Measurements from ENCODE around the gene PLEKHA5.

The PLEKHA5 gene

DNA sequence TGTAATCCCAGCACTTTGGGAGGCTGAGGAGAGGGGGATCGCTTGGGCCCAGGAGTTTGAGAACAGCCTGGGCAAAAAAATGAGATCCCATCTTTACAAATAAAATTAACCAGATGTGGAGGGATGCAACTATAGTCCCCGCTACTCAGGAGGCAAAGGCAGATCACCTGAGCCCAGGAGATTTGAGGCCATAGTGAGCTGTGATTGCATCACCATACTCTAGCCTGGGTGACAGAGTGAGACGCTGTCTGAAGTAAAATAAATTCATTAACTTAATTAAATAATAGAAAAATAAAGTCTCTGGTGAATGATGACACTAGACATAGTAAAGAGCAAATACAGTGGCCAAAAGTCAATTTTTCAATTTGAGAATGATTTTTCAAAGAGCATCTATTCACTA, 16.1 kb upstream of the PLEKHA5 start:
- Histone ChIP-seq H3K36me3 (ENCODE audit: control insufficient read depth, low read length) (no peaks in the 10 kb centered on the region), H4K20me1 (ENCODE audit: control insufficient read depth, insufficient read depth, low read depth, low read length) (no peaks in the 10 kb centered on the region), H3F3A (ENCODE audit: control insufficient read depth, insufficient read depth) (no peaks in the 10 kb centered on the region), H3K4me2 (ENCODE audit: low read length) (no peak overlapping the region), H3K4me1 (ENCODE audit: control insufficient read depth, low read length) (no peaks in the 10 kb centered on the region), H3K9me3 (ENCODE audit: control insufficient read depth, insufficient read depth, low read length) (no peaks in the 10 kb centered on the region), H3K27me3 (ENCODE audit: control insufficient read depth, low read length) (no peaks in the 10 kb centered on the region), H3K4me3 (ENCODE audit: low read length) (no peak overlapping the region), H3K27ac (ENCODE audit: low read depth, low read length) (no peak overlapping the region), H3K79me2 (ENCODE audit: control insufficient read depth, low read length) (no peaks in the 10 kb centered on the region), H3K9me2 (replicated peaks; ENCODE audit: control insufficient read depth, low read length) (no peaks in the 10 kb centered on the region)
- TF ChIP-seq, protein P1, sequence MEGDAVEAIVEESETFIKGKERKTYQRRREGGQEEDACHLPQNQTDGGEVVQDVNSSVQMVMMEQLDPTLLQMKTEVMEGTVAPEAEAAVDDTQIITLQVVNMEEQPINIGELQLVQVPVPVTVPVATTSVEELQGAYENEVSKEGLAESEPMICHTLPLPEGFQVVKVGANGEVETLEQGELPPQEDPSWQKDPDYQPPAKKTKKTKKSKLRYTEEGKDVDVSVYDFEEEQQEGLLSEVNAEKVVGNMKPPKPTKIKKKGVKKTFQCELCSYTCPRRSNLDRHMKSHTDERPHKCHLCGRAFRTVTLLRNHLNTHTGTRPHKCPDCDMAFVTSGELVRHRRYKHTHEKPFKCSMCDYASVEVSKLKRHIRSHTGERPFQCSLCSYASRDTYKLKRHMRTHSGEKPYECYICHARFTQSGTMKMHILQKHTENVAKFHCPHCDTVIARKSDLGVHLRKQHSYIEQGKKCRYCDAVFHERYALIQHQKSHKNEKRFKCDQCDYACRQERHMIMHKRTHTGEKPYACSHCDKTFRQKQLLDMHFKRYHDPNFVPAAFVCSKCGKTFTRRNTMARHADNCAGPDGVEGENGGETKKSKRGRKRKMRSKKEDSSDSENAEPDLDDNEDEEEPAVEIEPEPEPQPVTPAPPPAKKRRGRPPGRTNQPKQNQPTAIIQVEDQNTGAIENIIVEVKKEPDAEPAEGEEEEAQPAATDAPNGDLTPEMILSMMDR (IDR thresholded peaks at IDR 0.05; ENCODE audit: low read depth, low read length, poor library complexity, severe bottlenecking) = no peak
- no peak for TF ChIP-seq EZH2phosphoT487 (IDR thresholded peaks at IDR 0.05; ENCODE audit: borderline replicate concordance, low read length)

DNA sequence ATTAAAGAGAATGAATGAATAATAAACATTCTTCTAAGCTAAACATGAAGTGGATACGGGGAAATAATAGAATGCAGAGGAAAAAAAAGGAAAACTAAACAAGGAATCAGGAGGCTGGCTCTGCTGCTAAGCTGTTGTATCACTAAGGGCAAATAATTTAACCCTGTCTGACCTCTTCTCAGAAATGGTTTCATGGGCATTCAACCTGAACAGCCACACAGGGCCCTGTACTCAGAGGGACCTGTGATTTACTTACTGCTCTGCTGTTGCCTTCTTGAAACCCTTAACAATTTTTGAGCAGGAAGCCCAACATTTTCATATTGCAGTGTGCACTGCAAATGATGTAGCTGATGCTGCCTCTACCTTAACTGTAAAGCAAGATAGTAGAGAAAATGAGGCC, 14.2 kb upstream of the PLEKHA5 start:
- H3K79me2 ChIP-seq (ENCODE audit: control insufficient read depth, low read length) = no peaks in the 10 kb centered on the region
- no peak for TF ChIP-seq EZH2phosphoT487 (IDR thresholded peaks at IDR 0.05; ENCODE audit: borderline replicate concordance, low read length)
- TF ChIP-seq, protein P1 (IDR thresholded peaks at IDR 0.05; ENCODE audit: low read depth, low read length, poor library complexity, severe bottlenecking) = no peak
- H3K9me3 ChIP-seq (ENCODE audit: control insufficient read depth, insufficient read depth, low read length) = no peaks in the 10 kb centered on the region

DNA sequence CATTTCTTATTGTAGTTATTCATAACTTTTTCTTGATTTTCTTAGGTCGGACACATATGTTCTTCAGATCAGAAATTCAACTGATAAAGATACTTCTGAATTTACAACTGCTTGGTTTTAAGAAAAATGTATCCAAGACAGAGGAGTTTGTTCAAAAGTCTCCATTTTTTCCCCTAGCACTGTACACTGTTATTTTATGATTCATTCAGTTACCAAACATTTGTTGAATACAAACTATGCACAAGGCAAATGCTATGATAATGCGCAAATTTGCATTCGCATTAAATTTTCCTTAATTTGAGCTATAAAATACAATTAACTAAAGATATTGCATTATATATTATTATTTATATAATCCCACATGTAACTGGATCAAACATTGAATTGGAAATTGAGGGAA, 10.1 kb upstream of the PLEKHA5 start:
- Histone ChIP-seq H3K36me3 (ENCODE audit: control insufficient read depth, low read length) (no peaks in the 10 kb centered on the region), H3K27ac (ENCODE audit: low read depth, low read length) (no peak overlapping the region), H3K27me3 (ENCODE audit: control insufficient read depth, low read length) (no peaks in the 10 kb centered on the region), H3K4me1 (ENCODE audit: control insufficient read depth, low read length) (no peaks in the 10 kb centered on the region), H3K79me2 (ENCODE audit: control insufficient read depth, low read length) (no peaks in the 10 kb centered on the region), H3K9me2 (replicated peaks; ENCODE audit: control insufficient read depth, low read length) (no peaks in the 10 kb centered on the region), H3K4me3 (ENCODE audit: low read length) (no peak overlapping the region), H3K9me3 (ENCODE audit: control insufficient read depth, insufficient read depth, low read length) (no peaks in the 10 kb centered on the region), H3K4me2 (ENCODE audit: low read length) (no peak overlapping the region), H4K20me1 (ENCODE audit: control insufficient read depth, insufficient read depth, low read depth, low read length) (no peaks in the 10 kb centered on the region), H3F3A (ENCODE audit: control insufficient read depth, insufficient read depth) (no peaks in the 10 kb centered on the region)
- TF ChIP-seq, protein P1 (IDR thresholded peaks at IDR 0.05; ENCODE audit: low read depth, low read length, poor library complexity, severe bottlenecking) = no peak
- TF ChIP-seq EZH2phosphoT487 (IDR thresholded peaks at IDR 0.05; ENCODE audit: borderline replicate concordance, low read length) = no peak

More for the DNA sequence above, 14.2 kb upstream of the PLEKHA5 start:
- Histone ChIP-seq H3K4me2 (ENCODE audit: low read length) (no peak overlapping the region), H3F3A (ENCODE audit: control insufficient read depth, insufficient read depth) (no peaks in the 10 kb centered on the region), H3K27ac (ENCODE audit: low read depth, low read length) (no peak overlapping the region), H3K4me3 (ENCODE audit: low read length) (no peak overlapping the region), H3K36me3 (ENCODE audit: control insufficient read depth, low read length) (no peaks in the 10 kb centered on the region), H3K27me3 (ENCODE audit: control insufficient read depth, low read length) (no peaks in the 10 kb centered on the region), H4K20me1 (ENCODE audit: control insufficient read depth, insufficient read depth, low read depth, low read length) (no peaks in the 10 kb centered on the region), H3K4me1 (ENCODE audit: control insufficient read depth, low read length) (no peaks in the 10 kb centered on the region), H3K9me2 (replicated peaks; ENCODE audit: control insufficient read depth, low read length) (no peaks in the 10 kb centered on the region)

DNA sequence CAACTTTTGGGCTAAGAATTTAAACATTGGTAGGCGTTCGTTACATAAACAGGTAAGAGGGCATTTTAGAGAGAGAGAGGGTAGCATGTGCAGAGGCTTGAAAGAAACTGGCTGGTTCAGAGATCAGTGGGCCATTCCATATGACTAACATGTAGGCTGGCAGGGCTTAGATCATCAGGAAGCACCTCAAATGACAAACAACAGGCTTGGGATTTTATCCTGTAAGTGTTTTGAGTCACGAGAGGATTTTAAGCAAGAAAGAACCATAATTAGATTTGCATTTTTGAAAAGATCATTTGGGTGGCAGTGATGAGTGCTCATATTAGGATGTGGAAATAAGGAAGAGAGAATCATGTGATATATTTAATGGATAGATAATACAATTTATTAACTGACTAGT, 8.7 kb upstream of the PLEKHA5 start:
- H3K27me3 ChIP-seq (ENCODE audit: control insufficient read depth, low read length) = no peaks in the 10 kb centered on the region
- no peaks in the 10 kb centered on the region for H3K79me2 ChIP-seq (ENCODE audit: control insufficient read depth, low read length)
- no peaks in the 10 kb centered on the region for H3K9me2 ChIP-seq (replicated peaks; ENCODE audit: control insufficient read depth, low read length)
- H3K36me3 ChIP-seq (ENCODE audit: control insufficient read depth, low read length) = no peaks in the 10 kb centered on the region
- no peak overlapping the region for H3K27ac ChIP-seq (ENCODE audit: low read depth, low read length)
- H3K9me3 ChIP-seq (ENCODE audit: control insufficient read depth, insufficient read depth, low read length) = no peaks in the 10 kb centered on the region
- H3K4me2 ChIP-seq (ENCODE audit: low read length) = no peak overlapping the region
- no peak overlapping the region for H3K4me3 ChIP-seq (ENCODE audit: low read length)
- no peaks in the 10 kb centered on the region for H3F3A ChIP-seq (ENCODE audit: control insufficient read depth, insufficient read depth)
- TF ChIP-seq, protein P1 (IDR thresholded peaks at IDR 0.05; ENCODE audit: low read depth, low read length, poor library complexity, severe bottlenecking) = no peak
- no peak for TF ChIP-seq EZH2phosphoT487 (IDR thresholded peaks at IDR 0.05; ENCODE audit: borderline replicate concordance, low read length)
- H3K4me1 ChIP-seq (ENCODE audit: control insufficient read depth, low read length) = no peaks in the 10 kb centered on the region
- no peaks in the 10 kb centered on the region for H4K20me1 ChIP-seq (ENCODE audit: control insufficient read depth, insufficient read depth, low read depth, low read length)
